Endometrial microvascular endothelial cells (primary cell): ENCODE results near the gene TFAP2E. TPM values are rescaled to one million over a fixed set of nuclear protein-coding genes. Genes with fewer than 3 reads are reported as not detected.

Experiments used
- in situ Hi-C: cut with HindIII; loops from 2 replicates; pipeline ENCODE4 v1.10.0; 2017; ENCODE audit warnings: low sequenced_read_pairs, low pct_unique_long_range_greater_than_20kb; ENCODE audit errors: inconsistent ontology term
- total RNA-seq: library from RNA; depleted of rRNA; stranded (reverse); fragments of >200 nt; gene quantifications from one replicate; pipeline ENCODE4 v1.2.3, GENCODE V29; 2015; ENCODE audit errors: inconsistent ontology term

The TFAP2E gene
- total RNA-seq, 1 donor from 2014 or later: not detected

DNA sequence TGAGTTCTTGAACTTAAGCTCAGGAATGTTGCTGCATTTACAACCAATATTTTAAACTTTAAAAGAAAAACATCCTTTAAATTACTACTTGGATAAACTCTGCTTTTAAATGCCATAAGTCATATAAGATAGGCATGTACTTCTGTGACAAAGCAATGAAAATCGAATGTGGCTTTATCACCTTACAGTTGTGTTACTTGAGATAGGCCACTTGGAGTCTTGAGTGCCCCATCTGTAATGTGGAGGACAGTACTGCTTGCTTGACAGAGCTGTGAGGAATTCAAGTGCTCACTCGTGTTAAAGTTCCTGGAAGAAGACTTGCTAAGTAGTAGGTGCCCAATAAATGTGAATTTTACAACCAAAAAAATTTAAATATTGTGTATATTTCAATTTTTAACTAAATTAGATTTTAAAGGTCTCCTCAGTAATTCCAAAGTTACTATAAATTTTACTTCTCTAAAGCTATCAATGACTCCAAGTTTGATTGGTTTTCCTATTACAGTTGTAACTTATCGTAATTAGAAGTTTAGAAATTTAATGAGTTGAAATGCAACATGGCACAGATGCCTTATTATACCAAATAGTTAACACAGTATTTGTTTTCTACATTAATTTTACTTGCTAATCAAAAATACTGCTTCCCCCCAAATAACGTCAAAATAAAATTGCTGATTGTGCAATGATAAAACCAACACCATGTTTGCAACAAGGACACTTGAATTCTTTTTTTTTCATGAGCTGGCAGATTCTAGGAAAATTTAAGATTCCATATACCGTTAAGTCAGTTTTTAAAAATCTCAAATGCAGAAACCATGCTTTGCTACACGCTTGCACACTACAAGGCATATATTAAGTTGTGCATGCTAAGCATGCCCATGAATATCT is 46.4 kb downstream of the TFAP2E start:
- in situ Hi-C loops: no loop called here

DNA sequence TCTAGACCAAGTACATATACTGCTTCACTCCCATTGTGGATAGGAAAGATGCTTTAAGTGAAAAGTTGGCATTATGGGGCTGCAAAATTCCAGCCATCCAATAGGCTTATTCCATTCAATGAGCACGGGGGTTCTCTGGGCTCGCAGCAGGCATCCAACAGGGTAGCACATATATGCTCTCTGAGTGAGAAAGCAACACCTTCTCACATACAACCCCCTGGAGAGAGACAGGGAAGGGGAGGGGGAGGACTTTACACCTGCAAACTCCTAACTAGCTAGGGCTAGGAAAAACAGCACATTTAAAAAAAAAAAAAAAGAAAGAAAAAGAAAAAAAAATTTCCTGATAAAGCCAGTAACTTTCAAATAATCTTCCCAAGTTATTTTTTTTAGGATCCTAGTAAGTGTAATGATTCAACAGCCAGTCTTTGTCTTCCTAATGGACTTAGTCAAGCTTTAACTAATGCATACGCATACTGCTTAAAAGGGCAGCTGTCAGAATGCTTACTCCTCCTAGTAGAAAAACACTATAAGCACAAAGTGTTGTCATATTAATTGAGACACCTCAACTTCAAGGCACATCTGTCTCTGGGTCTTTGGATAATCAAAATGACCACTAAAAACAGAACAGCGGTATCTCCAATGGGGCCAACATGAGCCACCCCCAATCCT is 49.5 kb downstream of the TFAP2E start:
- in situ Hi-C loops: no loop called here

- in situ Hi-C loops: no loop called here
Observed at GRCh38 chr1:35623832-35624231, 50.7 kb downstream of the TFAP2E start.

DNA sequence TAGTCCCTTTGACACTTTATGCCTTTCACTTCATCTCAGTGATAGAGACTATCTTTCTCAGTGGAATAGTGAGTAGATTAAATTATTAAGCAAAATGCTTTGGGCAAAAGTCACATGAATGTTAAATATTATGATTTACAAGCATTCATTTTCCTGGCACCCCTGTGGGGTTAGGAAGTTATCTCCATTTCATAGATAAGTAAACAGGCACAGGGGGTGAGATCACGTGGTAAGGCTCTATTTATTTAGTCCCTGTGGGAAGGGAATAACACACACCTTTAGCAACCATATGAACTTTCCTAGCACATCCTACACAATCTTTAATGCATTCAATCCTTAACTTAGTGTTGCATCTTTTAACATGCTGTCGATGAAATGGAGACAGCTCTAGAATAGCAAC is 55.9 kb downstream of the TFAP2E start:
- in situ Hi-C loops: no loop called here

DNA sequence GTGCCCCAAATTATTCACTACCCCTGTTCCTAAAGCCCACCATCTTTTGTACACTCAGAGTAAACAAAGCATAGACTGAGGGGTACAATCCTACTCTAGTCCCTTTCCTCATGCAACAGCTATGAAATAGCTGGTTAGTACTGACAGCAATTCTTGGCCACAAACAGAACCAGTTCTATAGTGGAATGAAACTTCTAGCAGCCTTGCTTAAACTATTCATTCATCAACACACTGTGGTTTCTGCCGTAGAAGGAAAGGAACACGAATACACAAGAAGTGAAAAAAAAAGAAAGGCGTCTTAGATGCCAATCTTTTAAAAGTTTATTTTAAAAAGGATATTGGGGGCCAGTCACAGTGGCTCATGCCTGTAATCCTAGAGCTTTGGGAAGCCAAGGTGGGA is 58.3 kb downstream of the TFAP2E start:
- in situ Hi-C loops: no loop called here

DNA sequence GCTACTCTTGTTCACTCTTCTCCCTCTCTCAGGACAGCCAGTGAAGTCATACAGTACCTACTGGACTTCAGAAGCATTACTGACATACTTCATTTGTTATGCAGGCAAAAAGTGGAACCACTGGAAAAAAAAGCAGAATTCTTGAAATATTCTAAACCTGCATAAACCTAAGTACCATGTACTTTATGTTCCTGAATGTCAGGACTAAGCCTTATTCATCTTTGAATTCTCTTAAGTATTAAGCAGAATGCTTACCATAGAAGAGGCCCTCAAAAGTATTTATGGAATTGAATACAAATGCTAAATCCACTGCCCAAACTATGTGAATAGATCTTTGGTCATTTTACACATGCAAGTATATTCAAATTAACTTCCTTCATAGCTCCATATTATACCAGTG is 60.4 kb downstream of the TFAP2E start:
- in situ Hi-C loops: no loop called here

GRCh38 chr1:35637401-35637809 is 64.3 kb downstream of the TFAP2E start:
- in situ Hi-C loops: no loop called here

GRCh38 chr1:35640380-35641232 is 67.5 kb downstream of the TFAP2E start:
- in situ Hi-C loops: no loop called here

GRCh38 chr1:35641233-35641866 is 68.2 kb downstream of the TFAP2E start, which contains the start of gene PSMB2:
Gene PSMB2, minus strand, starts transcription at chr1:35641526. Its CDS starts 94 bp downstream, at chr1:35641432.
- in situ Hi-C loops: no loop called here

GRCh38 chr1:35642471-35642955 is 69.4 kb downstream of the TFAP2E start:
- in situ Hi-C loops: no loop called here

GRCh38 chr1:35644204-35644603 is 71.1 kb downstream of the TFAP2E start:
- in situ Hi-C loops: no loop called here

Other genes with a start within 250 kb of the TFAP2E start
- 40.9 TPM for gene KIAA0319L, start 15.9 kb upstream of the TFAP2E start, total RNA-seq
- gene NCDN, start 15.5 kb upstream of the TFAP2E start, total RNA-seq: 19.1 TPM
- 102 TPM for gene PSMB2, start 68.2 kb downstream of the TFAP2E start, total RNA-seq
- gene C1orf216, start 145.6 kb downstream of the TFAP2E start, total RNA-seq: 9.8 TPM
- gene CLSPN, start 196.7 kb downstream of the TFAP2E start, total RNA-seq: 30.1 TPM
- gene AGO4, start 234.7 kb downstream of the TFAP2E start, total RNA-seq: 6.1 TPM